OCI-LY3 (cell line): ENCODE data around the gene ANKS1A.

Source experiments
- H2AFZ ChIP-seq: fragments of 200-600, 300-600 bp; shearing (Covaris generic); 2 replicates; pipeline ENCODE4 v1.6.0; 2014; ENCODE audit warnings: antibody characterized with exemption, low read depth, low read length
- H3K27ac ChIP-seq: fragments of 200-600, 300-600 bp; sonication (generic); 2 replicates; pipeline ENCODE4 v1.5.1; 2014; ENCODE audit warnings: mild to moderate bottlenecking, low read length, moderate library complexity, mixed read lengths
- H3K27me3 ChIP-seq: fragments of 200-600, 300-600 bp; sonication (generic); 2 replicates; pipeline ENCODE4 v1.6.1; 2014; ENCODE audit warnings: low read depth, low read length, mixed read lengths
- H3K36me3 ChIP-seq: fragments of 200-600, 300-600 bp; sonication (generic); replicated peaks from 2 replicates; pipeline ENCODE3; 2014; ENCODE audit warnings: low read depth, low read length, mixed read lengths
- H3K4me1 ChIP-seq: fragments of 300-600, 200-600 bp; sonication (generic); 2 replicates; pipeline ENCODE4 v1.6.1; 2014; ENCODE audit warnings: low read length, mixed read lengths
- H3K4me2 ChIP-seq: fragments of 200-600, 300-600 bp; sonication (generic); 2 replicates; pipeline ENCODE4 v1.6.1; 2014; ENCODE audit warnings: low read length, mixed read lengths
- H3K4me3 ChIP-seq: fragments of 300-600, 200-600 bp; sonication (generic); 2 replicates; pipeline ENCODE4 v1.5.1; 2014; ENCODE audit warnings: antibody characterized with exemption, mild to moderate bottlenecking, low read length, moderate library complexity
- H3K79me2 ChIP-seq: fragments of 300-600, 200-600 bp; shearing (Covaris generic); 2 replicates; pipeline ENCODE4 v1.6.1; 2014; ENCODE audit warnings: mild to moderate bottlenecking, low read length, mixed read lengths
- H3K9ac ChIP-seq: fragments of 300-600, 200-600 bp; shearing (Covaris generic); 2 replicates; pipeline ENCODE4 v1.6.0; 2014; ENCODE audit warnings: mild to moderate bottlenecking, low read length, moderate library complexity
- H3K9me3 ChIP-seq: fragments of 200-600, 300-600 bp; shearing (Covaris generic); 2 replicates; pipeline ENCODE4 v1.6.1; 2014; ENCODE audit warnings: low read length, mixed read lengths; ENCODE audit not compliant: insufficient read depth
- H4K20me1 ChIP-seq: fragments of 200-600, 300-600 bp; sonication (generic); 2 replicates; pipeline ENCODE4 v1.6.1; 2016; ENCODE audit warnings: low read length, mixed read lengths; ENCODE audit not compliant: insufficient read depth
- EZH2phosphoT487 ChIP-seq: fragments of 200-600 bp; shearing (Covaris generic); IDR thresholded peaks from 2 replicates; pipeline ENCODE4 v1.6.1; 2018; ENCODE audit warnings: antibody characterized with exemption, mixed run types, low read depth
- TF ChIP-seq, protein P1 (sequence below): fragments of 200-600, 300-600 bp; sonication (generic); IDR thresholded peaks from 2 replicates; pipeline ENCODE4 v1.5.1; 2014; ENCODE audit warnings: antibody characterized with exemption, low read length, low read depth

Gene ANKS1A

DNA sequence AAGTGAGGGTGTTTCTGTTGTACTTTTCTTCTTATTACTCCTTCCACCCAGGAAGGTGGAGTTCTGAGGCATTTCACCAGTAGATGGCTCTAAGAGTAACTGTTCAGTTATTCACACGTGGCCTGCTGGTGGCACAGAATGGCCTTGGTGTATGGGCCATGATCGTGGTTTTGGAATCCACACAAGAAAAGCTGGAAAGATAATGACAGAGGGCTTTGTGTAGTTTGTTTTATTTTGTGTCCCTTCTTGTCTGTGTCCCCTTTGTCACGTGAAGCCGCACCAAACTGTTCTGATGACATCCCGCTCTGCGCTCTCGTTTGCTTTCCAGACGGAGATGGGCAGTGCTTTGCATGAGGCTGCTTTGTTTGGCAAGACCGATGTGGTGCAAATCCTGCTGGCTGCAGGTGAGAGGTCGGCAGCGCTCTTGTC lies 93.4 kb downstream of the ANKS1A start:
- no peak for TF ChIP-seq EZH2phosphoT487
- TF ChIP-seq, protein P1, sequence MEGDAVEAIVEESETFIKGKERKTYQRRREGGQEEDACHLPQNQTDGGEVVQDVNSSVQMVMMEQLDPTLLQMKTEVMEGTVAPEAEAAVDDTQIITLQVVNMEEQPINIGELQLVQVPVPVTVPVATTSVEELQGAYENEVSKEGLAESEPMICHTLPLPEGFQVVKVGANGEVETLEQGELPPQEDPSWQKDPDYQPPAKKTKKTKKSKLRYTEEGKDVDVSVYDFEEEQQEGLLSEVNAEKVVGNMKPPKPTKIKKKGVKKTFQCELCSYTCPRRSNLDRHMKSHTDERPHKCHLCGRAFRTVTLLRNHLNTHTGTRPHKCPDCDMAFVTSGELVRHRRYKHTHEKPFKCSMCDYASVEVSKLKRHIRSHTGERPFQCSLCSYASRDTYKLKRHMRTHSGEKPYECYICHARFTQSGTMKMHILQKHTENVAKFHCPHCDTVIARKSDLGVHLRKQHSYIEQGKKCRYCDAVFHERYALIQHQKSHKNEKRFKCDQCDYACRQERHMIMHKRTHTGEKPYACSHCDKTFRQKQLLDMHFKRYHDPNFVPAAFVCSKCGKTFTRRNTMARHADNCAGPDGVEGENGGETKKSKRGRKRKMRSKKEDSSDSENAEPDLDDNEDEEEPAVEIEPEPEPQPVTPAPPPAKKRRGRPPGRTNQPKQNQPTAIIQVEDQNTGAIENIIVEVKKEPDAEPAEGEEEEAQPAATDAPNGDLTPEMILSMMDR = peak; percentile 53
- Histone ChIP-seq H3K27ac (no peak overlapping the region), H3K27me3 (no peaks in the 10 kb centered on the region), H3K36me3 (peaks cover 5% of the 10 kb centered on the region), H3K4me2 (peak overlapping the region; percentile 58), H3K4me1 (peaks cover 31% of the 10 kb centered on the region), H3K9ac (no peak overlapping the region), H4K20me1 (no peaks in the 10 kb centered on the region), H3K4me3 (no peak overlapping the region), H3K79me2 (no peaks in the 10 kb centered on the region), H2AFZ (0 out of 2 replicates have a peak overlapping the region, but pooled peaks have one; percentile 46), H3K9me3 (no peaks in the 10 kb centered on the region)

DNA sequence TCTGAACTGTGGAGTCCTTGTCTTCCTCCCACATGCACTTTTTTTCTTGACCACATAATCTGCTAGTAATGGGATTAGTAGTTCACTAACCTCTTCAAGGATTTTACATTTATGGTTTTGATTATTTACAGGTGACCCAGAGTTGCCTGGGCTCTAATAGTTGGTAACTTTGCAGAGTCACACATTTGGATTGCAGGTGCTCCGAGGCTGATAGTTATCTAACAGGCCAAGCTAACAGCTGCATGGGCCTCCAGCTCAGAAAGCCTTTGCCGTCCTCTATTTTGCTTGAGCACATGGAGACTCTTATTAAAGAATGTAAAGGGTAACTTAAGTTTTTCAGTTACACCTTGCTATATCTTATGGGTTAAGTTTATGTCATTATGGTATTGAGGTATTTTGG lies 95.4 kb downstream of the ANKS1A start:
- no peaks in the 10 kb centered on the region for H4K20me1 ChIP-seq
- no peak overlapping the region for H2AFZ ChIP-seq
- no peaks in the 10 kb centered on the region for H3K79me2 ChIP-seq
- H3K36me3 ChIP-seq = peaks cover 5% of the 10 kb centered on the region
- H3K4me1 ChIP-seq = peaks cover 31% of the 10 kb centered on the region
- H3K27ac ChIP-seq = no peak overlapping the region
- H3K9me3 ChIP-seq = no peaks in the 10 kb centered on the region
- no peak overlapping the region for H3K4me2 ChIP-seq
- H3K27me3 ChIP-seq = no peaks in the 10 kb centered on the region
- H3K4me3 ChIP-seq = no peak overlapping the region
- no peak overlapping the region for H3K9ac ChIP-seq
- TF ChIP-seq, protein P1 = no peak

DNA sequence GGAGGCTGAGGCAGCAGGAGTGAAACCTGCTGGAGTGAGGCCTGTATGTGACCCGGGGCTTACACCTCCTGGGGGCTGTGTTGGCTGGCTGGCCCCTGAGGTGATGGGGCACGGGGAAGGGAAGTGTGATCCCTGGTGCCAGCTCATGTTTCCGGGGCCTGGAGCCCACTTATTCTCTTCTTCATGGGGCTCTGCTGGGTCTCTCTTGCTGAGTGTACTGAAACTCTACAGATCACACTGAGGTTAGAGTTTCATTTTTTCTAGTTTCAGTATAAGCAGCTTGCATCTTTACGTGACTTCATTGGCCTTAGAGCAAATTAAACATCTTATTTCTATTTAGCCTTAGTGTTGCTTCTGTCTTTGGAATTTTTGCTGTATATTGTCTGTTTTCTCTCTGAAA lies 96.2 kb downstream of the ANKS1A start:
- Histone ChIP-seq H3K27ac (peak overlapping the region; percentile 11; the same call in 1 of the 2 replicates), H3K4me2 (peak overlapping the region; percentile 11), H4K20me1 (no peaks in the 10 kb centered on the region), H3K79me2 (no peaks in the 10 kb centered on the region), H3K4me3 (no peak overlapping the region), H2AFZ (no peak overlapping the region), H3K9me3 (no peaks in the 10 kb centered on the region), H3K4me1 (peaks cover 31% of the 10 kb centered on the region), H3K9ac (no peak overlapping the region), H3K27me3 (no peaks in the 10 kb centered on the region), H3K36me3 (peaks cover 5% of the 10 kb centered on the region)
- TF ChIP-seq, protein P1 = no peak
- no peak for TF ChIP-seq EZH2phosphoT487

DNA sequence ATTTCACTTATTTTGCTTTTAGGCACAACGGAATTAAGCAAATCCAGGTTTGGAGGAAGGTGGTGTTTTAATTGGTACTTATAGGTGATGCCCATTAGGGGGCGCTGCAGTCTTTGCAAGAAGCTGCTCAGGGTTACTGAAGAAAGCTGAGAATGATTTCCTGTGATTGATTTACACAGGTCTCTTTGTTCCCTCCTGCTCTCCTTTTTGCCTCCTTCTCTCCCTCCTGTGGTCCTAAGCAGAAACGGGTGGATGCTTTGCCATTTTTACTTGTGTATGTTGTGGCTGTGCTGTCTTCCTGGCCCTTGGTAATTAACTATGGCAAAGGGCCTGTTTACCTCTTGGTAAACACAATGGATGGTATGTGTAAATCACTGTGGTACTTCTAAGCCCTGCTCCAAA lies 97.8 kb downstream of the ANKS1A start:
- TF ChIP-seq EZH2phosphoT487 = no peak
- TF ChIP-seq, protein P1 = peak; percentile 81
- no peak overlapping the region for H2AFZ ChIP-seq
- peaks cover 26% of the 10 kb centered on the region for H3K4me1 ChIP-seq
- no peak overlapping the region for H3K4me3 ChIP-seq
- no peaks in the 10 kb centered on the region for H4K20me1 ChIP-seq
- H3K36me3 ChIP-seq = peaks cover 5% of the 10 kb centered on the region
- H3K27ac ChIP-seq = no peak overlapping the region
- no peak overlapping the region for H3K9ac ChIP-seq
- no peaks in the 10 kb centered on the region for H3K79me2 ChIP-seq
- no peak overlapping the region for H3K4me2 ChIP-seq
- no peaks in the 10 kb centered on the region for H3K9me3 ChIP-seq
- no peaks in the 10 kb centered on the region for H3K27me3 ChIP-seq
